Measurements from ENCODE around the gene AREL1. TPM values are rescaled to one million over a fixed set of nuclear protein-coding genes. Genes with fewer than 3 reads are reported as not detected.
A peak's percentile ranks its signal among the peaks of the same experiment; 100 is the strongest.
"Not testable (repeated sequence)": the region's sequence is repeated elsewhere in the genome, so short reads cannot be mapped to it uniquely, and the experiment has no call there.

Gene AREL1, protein sequence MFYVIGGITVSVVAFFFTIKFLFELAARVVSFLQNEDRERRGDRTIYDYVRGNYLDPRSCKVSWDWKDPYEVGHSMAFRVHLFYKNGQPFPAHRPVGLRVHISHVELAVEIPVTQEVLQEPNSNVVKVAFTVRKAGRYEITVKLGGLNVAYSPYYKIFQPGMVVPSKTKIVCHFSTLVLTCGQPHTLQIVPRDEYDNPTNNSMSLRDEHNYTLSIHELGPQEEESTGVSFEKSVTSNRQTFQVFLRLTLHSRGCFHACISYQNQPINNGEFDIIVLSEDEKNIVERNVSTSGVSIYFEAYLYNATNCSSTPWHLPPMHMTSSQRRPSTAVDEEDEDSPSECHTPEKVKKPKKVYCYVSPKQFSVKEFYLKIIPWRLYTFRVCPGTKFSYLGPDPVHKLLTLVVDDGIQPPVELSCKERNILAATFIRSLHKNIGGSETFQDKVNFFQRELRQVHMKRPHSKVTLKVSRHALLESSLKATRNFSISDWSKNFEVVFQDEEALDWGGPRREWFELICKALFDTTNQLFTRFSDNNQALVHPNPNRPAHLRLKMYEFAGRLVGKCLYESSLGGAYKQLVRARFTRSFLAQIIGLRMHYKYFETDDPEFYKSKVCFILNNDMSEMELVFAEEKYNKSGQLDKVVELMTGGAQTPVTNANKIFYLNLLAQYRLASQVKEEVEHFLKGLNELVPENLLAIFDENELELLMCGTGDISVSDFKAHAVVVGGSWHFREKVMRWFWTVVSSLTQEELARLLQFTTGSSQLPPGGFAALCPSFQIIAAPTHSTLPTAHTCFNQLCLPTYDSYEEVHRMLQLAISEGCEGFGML
- 26.2 and 26.4 TPM in 2 replicates for polyA plus RNA-seq (2013)

- no peaks in the 10 kb centered on the region for H3K27me3 ChIP-seq (ENCODE audit: insufficient read depth, low read length)
- peak within 1 kb of the TSS; percentile 35 for H2BK120ac ChIP-seq (ENCODE audit: insufficient read depth, low read length, poor library complexity)
- peak within 1 kb of the TSS; percentile 91 for H3K4me2 ChIP-seq (ENCODE audit: low read length)
- peak within 1 kb of the TSS; percentile 97 for H3K9ac ChIP-seq (ENCODE audit: low read length)
- peak within 1 kb of the TSS; percentile 87 for H3K14ac ChIP-seq (ENCODE audit: low read length)
- H3K23ac ChIP-seq (ENCODE audit: low read length): no peak within 1 kb of the TSS
- H3K4me1 ChIP-seq (ENCODE audit: control insufficient read depth in 1 of 2, insufficient read depth in 2 of 2, low read length in 2 of 2): no peaks in the 10 kb centered on the region
- peak within 1 kb of the TSS; percentile 62 for H3K18ac ChIP-seq (ENCODE audit: low read length)
- H3K79me1 ChIP-seq (ENCODE audit: low read length): peaks cover 3% of the 10 kb centered on the region
- peak within 1 kb of the TSS; percentile 76 for H2AFZ ChIP-seq (ENCODE audit: insufficient read depth, low read length, poor library complexity)
- peak within 1 kb of the TSS; percentile 92 for H4K12ac ChIP-seq (ENCODE audit: low read depth, low read length)
- peak within 1 kb of the TSS; percentile 99 for H4K8ac ChIP-seq (ENCODE audit: low read depth, low read length)
- H3K79me2 ChIP-seq (ENCODE audit: control insufficient read depth, insufficient read depth, low read length, poor library complexity): peaks cover 5% of the 10 kb centered on the region
- H2BK12ac ChIP-seq (ENCODE audit: low read length): no peak within 1 kb of the TSS
- peaks cover 2 to 4% of the 10 kb centered on the region in 2 experiments for H3K36me3 ChIP-seq (ENCODE audit: control insufficient read depth in 1 of 2, insufficient read depth in 2 of 2, low read length in 2 of 2)
- no peaks in the 10 kb centered on the region for H3K9me3 ChIP-seq (ENCODE audit: insufficient read depth, low read depth, low read length)
- peak within 1 kb of the TSS; percentile 84 for H3K4ac ChIP-seq (ENCODE audit: low read depth, low read length)
- DNase-seq: peak; percentile 89 to 94
- no peak within 1 kb of the TSS for H3K27ac ChIP-seq (ENCODE audit: low read depth, low read length)
- WGBS (ENCODE audit: extremely low coverage, insufficient coverage, insufficient read length): no CpG with 5 or more reads among the region's 31 CpGs
- peak within 1 kb of the TSS; percentile 99 for H3K4me3 ChIP-seq (ENCODE audit: low read depth, low read length)
- peak within 1 kb of the TSS; percentile 70 for H2BK5ac ChIP-seq (ENCODE audit: low read depth, low read length, poor library complexity)
- peak within 1 kb of the TSS; percentile 38 for H2AK5ac ChIP-seq (ENCODE audit: low read length)
- H4K91ac ChIP-seq (ENCODE audit: low read depth, low read length): peak within 1 kb of the TSS; percentile 83
Observed at GRCh38 chr14:74712499-74713394, at the start of gene AREL1, which contains the start of gene FCF1. AREL1 (minus strand) TSS chr14:74713080; CDS start chr14:74685615, 27,465 bp downstream. FCF1 (plus strand) TSS chr14:74713144; CDS start chr14:74713198, 54 bp downstream.

GRCh38 chr14:74758505-74758904, 45.6 kb upstream of the AREL1 start:
- not testable (repeated sequence) for H3K18ac ChIP-seq (ENCODE audit: low read length); H3K9ac ChIP-seq (ENCODE audit: low read length); H3K79me2 ChIP-seq (ENCODE audit: control insufficient read depth, insufficient read depth, low read length, poor library complexity); H3K23ac ChIP-seq (ENCODE audit: low read length); H3K27ac ChIP-seq (ENCODE audit: low read depth, low read length); H4K91ac ChIP-seq (ENCODE audit: low read depth, low read length); H3K79me1 ChIP-seq (ENCODE audit: low read length); DNase-seq; H4K8ac ChIP-seq (ENCODE audit: low read depth, low read length); H3K36me3 ChIP-seq (ENCODE audit: control insufficient read depth in 1 of 2, insufficient read depth in 2 of 2, low read length in 2 of 2); H2AK5ac ChIP-seq (ENCODE audit: low read length); H3K4me1 ChIP-seq (ENCODE audit: control insufficient read depth in 1 of 2, insufficient read depth in 2 of 2, low read length in 2 of 2); H2BK5ac ChIP-seq (ENCODE audit: low read depth, low read length, poor library complexity); H3K14ac ChIP-seq (ENCODE audit: low read length); H2AFZ ChIP-seq (ENCODE audit: insufficient read depth, low read length, poor library complexity); H4K12ac ChIP-seq (ENCODE audit: low read depth, low read length); H3K4me3 ChIP-seq (ENCODE audit: low read depth, low read length); H3K9me3 ChIP-seq (ENCODE audit: insufficient read depth, low read depth, low read length); H2BK12ac ChIP-seq (ENCODE audit: low read length); H3K4ac ChIP-seq (ENCODE audit: low read depth, low read length); H3K27me3 ChIP-seq (ENCODE audit: insufficient read depth, low read length); H2BK120ac ChIP-seq (ENCODE audit: insufficient read depth, low read length, poor library complexity); H3K4me2 ChIP-seq (ENCODE audit: low read length)
- no CpG with 5 or more reads among the region's 5 CpGs for WGBS (ENCODE audit: extremely low coverage, insufficient coverage, insufficient read length)

DNA sequence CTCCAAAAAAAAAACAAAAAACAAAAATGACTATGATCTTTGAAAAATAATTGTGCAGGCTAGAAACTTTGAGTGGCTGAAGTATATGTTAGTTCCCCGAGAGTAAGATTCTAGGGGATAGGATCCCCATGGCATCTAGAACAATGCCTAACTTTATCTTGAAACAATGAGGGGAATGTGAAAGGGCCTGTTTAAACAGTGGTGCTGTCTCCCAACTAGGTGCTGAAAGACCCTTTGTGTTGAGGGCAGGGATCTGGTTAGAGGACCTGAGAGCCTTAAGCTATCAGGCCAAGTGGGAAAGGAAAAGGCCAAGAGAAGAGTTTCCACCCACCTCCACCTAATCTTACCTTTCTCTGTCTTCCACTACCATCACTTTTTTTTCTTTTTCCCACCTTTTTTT, 43.4 kb upstream of the AREL1 start:
- no peak overlapping the region for H4K8ac ChIP-seq (ENCODE audit: low read depth, low read length)
- no peak overlapping the region for H2AFZ ChIP-seq (ENCODE audit: insufficient read depth, low read length, poor library complexity)
- no CpG with 5 or more reads among the region's 1 CpG for WGBS (ENCODE audit: extremely low coverage, insufficient coverage, insufficient read length)
- no peak for DNase-seq
- H3K27me3 ChIP-seq (ENCODE audit: insufficient read depth, low read length): no peaks in the 10 kb centered on the region
- no peak overlapping the region for H3K4me3 ChIP-seq (ENCODE audit: low read depth, low read length)
- H3K14ac ChIP-seq (ENCODE audit: low read length): no peak overlapping the region
- H2BK120ac ChIP-seq (ENCODE audit: insufficient read depth, low read length, poor library complexity): no peak overlapping the region
- H3K23ac ChIP-seq (ENCODE audit: low read length): no peak overlapping the region
- H3K4ac ChIP-seq (ENCODE audit: low read depth, low read length): no peak overlapping the region
- H3K27ac ChIP-seq (ENCODE audit: low read depth, low read length): no peak overlapping the region
- no peak overlapping the region for H3K18ac ChIP-seq (ENCODE audit: low read length)
- H2AK5ac ChIP-seq (ENCODE audit: low read length): no peak overlapping the region
- H2BK12ac ChIP-seq (ENCODE audit: low read length): no peak overlapping the region
- no peak overlapping the region for H3K4me2 ChIP-seq (ENCODE audit: low read length)
- no peak overlapping the region for H3K9ac ChIP-seq (ENCODE audit: low read length)
- H3K79me1 ChIP-seq (ENCODE audit: low read length): no peaks in the 10 kb centered on the region
- H4K91ac ChIP-seq (ENCODE audit: low read depth, low read length): no peak overlapping the region
- H3K4me1 ChIP-seq (ENCODE audit: control insufficient read depth in 1 of 2, insufficient read depth in 2 of 2, low read length in 2 of 2): no peaks in the 10 kb centered on the region
- no peaks in the 10 kb centered on the region for H3K79me2 ChIP-seq (ENCODE audit: control insufficient read depth, insufficient read depth, low read length, poor library complexity)
- no peak overlapping the region for H4K12ac ChIP-seq (ENCODE audit: low read depth, low read length)
- no peaks in the 10 kb centered on the region for H3K36me3 ChIP-seq (ENCODE audit: control insufficient read depth in 1 of 2, insufficient read depth in 2 of 2, low read length in 2 of 2)
- no peaks in the 10 kb centered on the region for H3K9me3 ChIP-seq (ENCODE audit: insufficient read depth, low read depth, low read length)
- no peak overlapping the region for H2BK5ac ChIP-seq (ENCODE audit: low read depth, low read length, poor library complexity)

GRCh38 chr14:74754899-74755298, 42.0 kb upstream of the AREL1 start:
- no peak overlapping the region for H3K4me3 ChIP-seq (ENCODE audit: low read depth, low read length)
- H4K91ac ChIP-seq (ENCODE audit: low read depth, low read length): no peak overlapping the region
- no peaks in the 10 kb centered on the region for H3K4me1 ChIP-seq (ENCODE audit: control insufficient read depth in 1 of 2, insufficient read depth in 2 of 2, low read length in 2 of 2)
- no CpG with 5 or more reads among the region's 7 CpGs for WGBS (ENCODE audit: extremely low coverage, insufficient coverage, insufficient read length)
- H3K36me3 ChIP-seq (ENCODE audit: control insufficient read depth in 1 of 2, insufficient read depth in 2 of 2, low read length in 2 of 2): no peaks in the 10 kb centered on the region
- no peak overlapping the region for H3K18ac ChIP-seq (ENCODE audit: low read length)
- H3K79me1 ChIP-seq (ENCODE audit: low read length): no peaks in the 10 kb centered on the region
- no peak overlapping the region for H2BK120ac ChIP-seq (ENCODE audit: insufficient read depth, low read length, poor library complexity)
- H4K12ac ChIP-seq (ENCODE audit: low read depth, low read length): no peak overlapping the region
- no peak overlapping the region for H3K4ac ChIP-seq (ENCODE audit: low read depth, low read length)
- H2BK5ac ChIP-seq (ENCODE audit: low read depth, low read length, poor library complexity): no peak overlapping the region
- no peak overlapping the region for H2BK12ac ChIP-seq (ENCODE audit: low read length)
- H3K14ac ChIP-seq (ENCODE audit: low read length): no peak overlapping the region
- no peak overlapping the region for H3K27ac ChIP-seq (ENCODE audit: low read depth, low read length)
- H3K4me2 ChIP-seq (ENCODE audit: low read length): no peak overlapping the region
- H4K8ac ChIP-seq (ENCODE audit: low read depth, low read length): no peak overlapping the region
- no peak overlapping the region for H2AFZ ChIP-seq (ENCODE audit: insufficient read depth, low read length, poor library complexity)
- H3K9ac ChIP-seq (ENCODE audit: low read length): no peak overlapping the region
- H3K23ac ChIP-seq (ENCODE audit: low read length): no peak overlapping the region
- no peaks in the 10 kb centered on the region for H3K27me3 ChIP-seq (ENCODE audit: insufficient read depth, low read length)
- H3K9me3 ChIP-seq (ENCODE audit: insufficient read depth, low read depth, low read length): no peaks in the 10 kb centered on the region
- no peak for DNase-seq
- H2AK5ac ChIP-seq (ENCODE audit: low read length): no peak overlapping the region
- H3K79me2 ChIP-seq (ENCODE audit: control insufficient read depth, insufficient read depth, low read length, poor library complexity): no peaks in the 10 kb centered on the region

Measured in trophoblast cell (in vitro differentiated cells and primary cell).